NCI-H226 (cell line): ENCODE measurements around the gene RAB2B.
"Not testable (repeated sequence)": the region's sequence is repeated elsewhere in the genome, so short reads cannot be mapped to it uniquely, and the experiment has no call there.

Experiments
- DNase-seq: peaks from one replicate; pipeline ENCODE4 v3.0.0-alpha.2; 2015

Gene RAB2B

GRCh38 chr14:21486640-21487087 lies 9.9 kb upstream of the RAB2B start:
- DNase-seq, result no peak

- peak; percentile 61 for DNase-seq
These were observed 235 bp downstream of the RAB2B start for GRCh38 chr14:21476523-21476924.

GRCh38 chr14:21475767-21476522 lies 814 bp downstream of the RAB2B start:
- no peak for DNase-seq

- peak; percentile 36 for DNase-seq
These were observed 9.1 kb downstream of the RAB2B start for GRCh38 chr14:21467616-21468015.

- DNase-seq, result peak; percentile 99
These were observed 20.7 kb downstream of the RAB2B start, which contains the start of gene CHD8 for GRCh38 chr14:21455912-21456667. Gene CHD8 (minus strand): TSS chr14:21456123. CDS start chr14:21431643, 24,480 bp downstream.

- no peak for DNase-seq
These were observed 21.2 kb downstream of the RAB2B start for GRCh38 chr14:21455592-21455911.

GRCh38 chr14:21454843-21455544 lies 21.8 kb downstream of the RAB2B start:
- DNase-seq, result no peak

- DNase-seq, result no peak
These were observed 26.9 kb downstream of the RAB2B start for GRCh38 chr14:21449899-21450216.

- not testable (repeated sequence) for DNase-seq
These were observed 34.1 kb downstream of the RAB2B start for GRCh38 chr14:21442657-21443056.

- DNase-seq, result no peak
These were observed 35.9 kb downstream of the RAB2B start for GRCh38 chr14:21440859-21441258.

GRCh38 chr14:21437063-21437901 lies 39.5 kb downstream of the RAB2B start:
- peak; percentile 99 for DNase-seq

GRCh38 chr14:21436567-21437062 lies 40.1 kb downstream of the RAB2B start:
- DNase-seq, result no peak

- DNase-seq, result no peak
These were observed 45.6 kb downstream of the RAB2B start for GRCh38 chr14:21431126-21431525.

GRCh38 chr14:21428930-21429329 lies 47.8 kb downstream of the RAB2B start:
- DNase-seq, result no peak

GRCh38 chr14:21426692-21427091 lies 50.1 kb downstream of the RAB2B start:
- DNase-seq, result no peak

- no peak for DNase-seq
These were observed 57.2 kb downstream of the RAB2B start for GRCh38 chr14:21419528-21419927.

GRCh38 chr14:21415329-21415728 lies 61.4 kb downstream of the RAB2B start:
- DNase-seq, result no peak

GRCh38 chr14:21414137-21414631 lies 62.6 kb downstream of the RAB2B start:
- DNase-seq, result no peak
